HEK293T (cell line): ENCODE data around the gene GALNT5.

Source experiments
- ARNT ChIP-seq: fragments of 450-650 bp; IDR thresholded peaks from 2 replicates; pipeline ENCODE4 v1.6.1; 2017; ENCODE audit warnings: mild to moderate bottlenecking
- BHLHE40 ChIP-seq: fragments of 450-650 bp; IDR thresholded peaks from 2 replicates; pipeline ENCODE4 v1.6.1; 2016; ENCODE audit warnings: mild to moderate bottlenecking, moderate library complexity, borderline replicate concordance
- CTBP1 ChIP-seq: fragments of 450-650 bp; IDR thresholded peaks from 2 replicates; pipeline ENCODE4 v1.6.1; 2016; ENCODE audit warnings: borderline replicate concordance
- ELF4 ChIP-seq: fragments of 450-650 bp; IDR thresholded peaks from 2 replicates; pipeline ENCODE4 v1.6.1; 2017; ENCODE audit warnings: antibody characterized with exemption
- FOXA1 ChIP-seq: fragments of 450-650 bp; IDR thresholded peaks from 2 replicates; pipeline ENCODE4 v1.6.1; 2016; ENCODE audit warnings: mild to moderate bottlenecking
- FOXK2 ChIP-seq: fragments of 450-650 bp; IDR thresholded peaks from 2 replicates; pipeline ENCODE4 v1.6.1; 2016; ENCODE audit warnings: mild to moderate bottlenecking
- FOXM1 ChIP-seq: fragments of 450-650 bp; IDR thresholded peaks from 2 replicates; pipeline ENCODE4 v1.6.1; 2017; ENCODE audit warnings: mild to moderate bottlenecking, borderline replicate concordance
- HDGF ChIP-seq: fragments of 450-650 bp; IDR thresholded peaks from 2 replicates; pipeline ENCODE4 v1.6.1; 2017; ENCODE audit warnings: antibody characterized with exemption, borderline replicate concordance
- L3MBTL2 ChIP-seq: fragments of 450-650 bp; conservative IDR thresholded peaks from 2 replicates; pipeline ENCODE4 v1.6.1; 2016; ENCODE audit warnings: mild to moderate bottlenecking
- NFRKB ChIP-seq: fragments of 450-650 bp; IDR thresholded peaks from 2 replicates; pipeline ENCODE4 v1.6.1; 2016; ENCODE audit warnings: mild to moderate bottlenecking, moderate library complexity
- SP1 ChIP-seq: fragments of 450-650 bp; IDR thresholded peaks from 2 replicates; pipeline ENCODE4 v1.6.1; 2017
- SUZ12 ChIP-seq: fragments of 450-650 bp; IDR thresholded peaks from 2 replicates; pipeline ENCODE4 v1.6.1; 2016; ENCODE audit warnings: mild to moderate bottlenecking
- TARDBP ChIP-seq: fragments of 450-650 bp; IDR thresholded peaks from 2 replicates; pipeline ENCODE4 v1.6.1; 2016
- ZNF384 ChIP-seq: fragments of 450-650 bp; IDR thresholded peaks from 2 replicates; pipeline ENCODE4 v1.6.1; 2016

DNA sequence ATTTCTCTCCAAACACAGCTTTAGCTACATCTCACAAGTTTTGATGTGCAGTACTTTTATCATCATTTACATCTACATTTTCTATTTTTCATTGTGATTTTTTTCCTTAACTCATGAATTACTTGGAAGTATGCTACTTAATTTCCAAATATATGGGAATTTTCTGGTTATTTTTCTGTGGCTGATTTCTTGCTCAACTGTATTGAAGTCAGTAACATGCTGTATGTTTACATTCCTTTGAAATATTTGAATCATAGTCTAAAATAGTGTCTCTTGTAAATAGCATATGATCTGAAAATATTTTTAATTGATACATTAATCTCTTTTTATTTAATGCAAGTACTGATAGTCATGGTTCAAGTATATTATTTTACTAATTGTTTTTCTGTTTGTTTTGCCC is 26.0 kb upstream of the GALNT5 start:
- TF ChIP-seq ZNF384: no peak
- TF ChIP-seq FOXA1: no peak
- TF ChIP-seq FOXK2: no peak
- TF ChIP-seq ELF4: no peak
- no peak for TF ChIP-seq CTBP1
- TF ChIP-seq SP1: no peak
- no peak for TF ChIP-seq HDGF
- no peak for TF ChIP-seq SUZ12
- TF ChIP-seq FOXM1: no peak
- TF ChIP-seq L3MBTL2: no peak
- no peak for TF ChIP-seq NFRKB
- TF ChIP-seq BHLHE40: no peak
- no peak for TF ChIP-seq TARDBP
- TF ChIP-seq ARNT: no peak
